ENCODE data around the gene AHCTF1. TPM values are rescaled to one million over a fixed set of nuclear protein-coding genes. Genes with fewer than 3 reads are reported as not detected.

AHCTF1 gene
- total and polyA plus RNA-seq, 10 of the 15 experiments (the other 5 are each of a cell fraction or from before 2014, with no cell fraction given): 3.4 to 45.5 (median 17.8) TPM

- TF ChIP-seq GABPA (IDR thresholded peaks at IDR 0.05; ENCODE audit: low read depth) (no peak), E2F8 (IDR thresholded peaks at IDR 0.05; ENCODE audit: low read depth, partially characterized antibody) (no peak), BHLHE40 (IDR thresholded peaks at IDR 0.05; ENCODE audit: borderline replicate concordance in 1 of 2, low read depth in 2 of 2, low read length in 1 of 2) (peak in 1 of 2 experiments; percentile 2; a peak in 1 of 4 replicates), PAX5 (IDR thresholded peaks at IDR 0.05; ENCODE audit: borderline replicate concordance, low read depth, low read length) (no peak), PRDM15 (CRISPR knock-in tag; IDR thresholded peaks at IDR 0.05) (no peak), MYC (IDR thresholded peaks at IDR 0.05; ENCODE audit: insufficient read depth, insufficient read length, insufficient replicate concordance, low read length, severe bottlenecking) (peak; percentile 33), NFYB (IDR thresholded peaks at IDR 0.05; ENCODE audit: insufficient read depth, low read depth, low read length) (peak; percentile 50; the same call in 1 of the 2 replicates)
These were observed 759 bp downstream of the AHCTF1 start (continued) for GRCh38 chr1:246930830-246931548.
